Astrocyte (in vitro differentiated cells and primary cell): Measurements from ENCODE around the gene RBBP8NL.
"Not testable (repeated sequence)": the region's sequence is repeated elsewhere in the genome, so short reads cannot be mapped to it uniquely, and the experiment has no call there.

Source experiments
- EZH2 ChIP-seq: IDR thresholded peaks from 2 replicates; pipeline ENCODE4 v1.6.1; 2012; ENCODE audit warnings: mild to moderate bottlenecking, low read length, inconsistent platforms; ENCODE audit not compliant: insufficient read depth
- TF ChIP-seq, protein P1 (sequence below): IDR thresholded peaks from 2 replicates; pipeline ENCODE4 v1.5.1; 2011; ENCODE audit warnings: low read depth, mild to moderate bottlenecking, inconsistent platforms, low read length, moderate library complexity; ENCODE audit not compliant: insufficient read depth

DNA sequence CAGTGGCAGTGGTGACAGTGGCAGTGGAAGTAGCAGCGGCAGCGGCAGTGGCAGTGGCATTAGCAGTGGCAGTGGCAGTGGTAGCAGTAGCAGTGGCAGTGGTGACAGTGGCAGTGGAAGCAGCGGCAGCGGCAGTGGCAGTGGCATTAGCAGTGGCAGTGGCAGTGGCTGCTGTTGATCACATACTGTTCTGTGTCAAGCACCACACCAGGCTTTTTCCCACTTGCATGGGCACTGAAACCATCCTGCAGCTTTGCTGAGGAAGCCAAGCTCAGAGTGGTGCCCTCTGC is 1.3 kb downstream of the RBBP8NL start:
- TF ChIP-seq, protein P1, sequence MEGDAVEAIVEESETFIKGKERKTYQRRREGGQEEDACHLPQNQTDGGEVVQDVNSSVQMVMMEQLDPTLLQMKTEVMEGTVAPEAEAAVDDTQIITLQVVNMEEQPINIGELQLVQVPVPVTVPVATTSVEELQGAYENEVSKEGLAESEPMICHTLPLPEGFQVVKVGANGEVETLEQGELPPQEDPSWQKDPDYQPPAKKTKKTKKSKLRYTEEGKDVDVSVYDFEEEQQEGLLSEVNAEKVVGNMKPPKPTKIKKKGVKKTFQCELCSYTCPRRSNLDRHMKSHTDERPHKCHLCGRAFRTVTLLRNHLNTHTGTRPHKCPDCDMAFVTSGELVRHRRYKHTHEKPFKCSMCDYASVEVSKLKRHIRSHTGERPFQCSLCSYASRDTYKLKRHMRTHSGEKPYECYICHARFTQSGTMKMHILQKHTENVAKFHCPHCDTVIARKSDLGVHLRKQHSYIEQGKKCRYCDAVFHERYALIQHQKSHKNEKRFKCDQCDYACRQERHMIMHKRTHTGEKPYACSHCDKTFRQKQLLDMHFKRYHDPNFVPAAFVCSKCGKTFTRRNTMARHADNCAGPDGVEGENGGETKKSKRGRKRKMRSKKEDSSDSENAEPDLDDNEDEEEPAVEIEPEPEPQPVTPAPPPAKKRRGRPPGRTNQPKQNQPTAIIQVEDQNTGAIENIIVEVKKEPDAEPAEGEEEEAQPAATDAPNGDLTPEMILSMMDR: not testable (repeated sequence)
- not testable (repeated sequence) for TF ChIP-seq EZH2
